Keratinocyte (primary cell): ENCODE results near the gene FGF7.

Experiments
- EZH2 ChIP-seq: IDR thresholded peaks from one replicate; pipeline ENCODE4 v1.6.1; 2012; ENCODE audit warnings: inconsistent platforms, mild to moderate bottlenecking, low read length, moderate library complexity
- TF ChIP-seq, protein P1 (sequence below), 3 experiments: IDR thresholded peaks in 1 of 3; conservative IDR thresholded peaks in 1 of 3; optimal IDR thresholded peaks in 1 of 3; 2 replicates in 2 of 3; 3 replicates in 1 of 3; pipeline versions ENCODE3 to v1.5.1; 2011; ENCODE audit warnings: low read length in 3 of 3, mild to moderate bottlenecking in 3 of 3, moderate library complexity in 2 of 3, control low read depth in 1 of 3, inconsistent platforms in 1 of 3; ENCODE audit not compliant: insufficient read depth in 2 of 3; ENCODE audit errors: extremely low read depth in 1 of 3

DNA sequence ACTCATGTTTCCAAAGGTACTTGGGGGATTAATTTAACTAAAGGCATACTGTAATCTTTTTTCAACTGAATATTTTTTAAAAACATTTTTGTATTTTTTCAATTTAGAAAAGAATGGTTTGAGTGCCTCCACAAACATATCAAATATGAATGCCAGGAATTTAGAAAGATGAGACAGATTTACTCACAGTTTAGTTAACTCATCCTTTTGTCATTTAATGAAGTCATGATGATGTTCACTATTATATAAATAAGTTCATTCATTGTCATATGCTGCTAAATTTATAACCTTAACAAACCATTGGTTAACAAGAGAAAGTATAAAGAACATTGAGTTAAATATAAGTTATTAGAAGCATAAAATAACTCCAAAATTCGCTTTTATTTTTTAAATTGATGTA is 50.0 kb downstream of the FGF7 start:
- TF ChIP-seq EZH2: no peak
- TF ChIP-seq, protein P1, sequence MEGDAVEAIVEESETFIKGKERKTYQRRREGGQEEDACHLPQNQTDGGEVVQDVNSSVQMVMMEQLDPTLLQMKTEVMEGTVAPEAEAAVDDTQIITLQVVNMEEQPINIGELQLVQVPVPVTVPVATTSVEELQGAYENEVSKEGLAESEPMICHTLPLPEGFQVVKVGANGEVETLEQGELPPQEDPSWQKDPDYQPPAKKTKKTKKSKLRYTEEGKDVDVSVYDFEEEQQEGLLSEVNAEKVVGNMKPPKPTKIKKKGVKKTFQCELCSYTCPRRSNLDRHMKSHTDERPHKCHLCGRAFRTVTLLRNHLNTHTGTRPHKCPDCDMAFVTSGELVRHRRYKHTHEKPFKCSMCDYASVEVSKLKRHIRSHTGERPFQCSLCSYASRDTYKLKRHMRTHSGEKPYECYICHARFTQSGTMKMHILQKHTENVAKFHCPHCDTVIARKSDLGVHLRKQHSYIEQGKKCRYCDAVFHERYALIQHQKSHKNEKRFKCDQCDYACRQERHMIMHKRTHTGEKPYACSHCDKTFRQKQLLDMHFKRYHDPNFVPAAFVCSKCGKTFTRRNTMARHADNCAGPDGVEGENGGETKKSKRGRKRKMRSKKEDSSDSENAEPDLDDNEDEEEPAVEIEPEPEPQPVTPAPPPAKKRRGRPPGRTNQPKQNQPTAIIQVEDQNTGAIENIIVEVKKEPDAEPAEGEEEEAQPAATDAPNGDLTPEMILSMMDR (optimal IDR thresholded peaks at IDR 0.05 in 1 of 3, IDR thresholded peaks at IDR 0.05 in 1 of 3, conservative IDR thresholded peaks at IDR 0.05 in 1 of 3; ENCODE audit: extremely low read depth in 1 of 3, insufficient read depth in 2 of 3, low read length in 3 of 3): no peak
